Measurements from ENCODE around the gene PLCB4. TPM values are rescaled to one million over a fixed set of nuclear protein-coding genes. Genes with fewer than 3 reads are reported as not detected.
"Not testable (repeated sequence)": the region's sequence is repeated elsewhere in the genome, so short reads cannot be mapped to it uniquely, and the experiment has no call there.

PLCB4 gene
- total RNA-seq, 1 donor from 2014 or later = 10.5 TPM

GRCh38 chr20:9149796-9150195, 80.9 kb downstream of the PLCB4 start:
- Mint-ChIP-seq H3K36me3 (ENCODE audit: low read depth, unreplicated experiment) (peaks cover 21% of the 10 kb centered on the region), H3K9me3 (ENCODE audit: unreplicated experiment) (peaks cover 11% of the 10 kb centered on the region), H3K27me3 (ENCODE audit: unreplicated experiment) (no peaks in the 10 kb centered on the region)

DNA sequence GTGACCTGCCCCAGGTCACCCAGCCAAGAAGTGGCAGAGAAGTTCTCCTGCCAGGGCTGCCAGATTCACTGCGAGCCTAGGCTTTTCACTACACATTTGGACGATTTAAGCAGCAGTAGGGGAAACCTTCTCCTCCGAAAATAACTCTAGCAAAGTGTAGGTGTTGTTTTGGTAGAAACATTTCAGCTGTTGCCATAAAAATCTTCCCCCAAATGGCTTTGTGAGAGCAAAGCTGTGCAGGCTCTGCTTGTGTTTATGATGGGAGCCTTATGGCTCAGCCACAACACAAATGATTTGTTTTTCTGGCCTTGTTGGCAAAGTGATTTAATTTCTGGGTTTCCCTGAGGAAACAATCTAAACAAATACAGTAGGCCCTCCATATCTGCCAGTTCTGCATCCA, 81.8 kb downstream of the PLCB4 start:
- no peak overlapping the region for H3K27ac Mint-ChIP-seq (ENCODE audit: unreplicated experiment)
- peaks cover 4% of the 10 kb centered on the region for H3K4me1 Mint-ChIP-seq (ENCODE audit: unreplicated experiment)
- H3K4me3 Mint-ChIP-seq (ENCODE audit: unreplicated experiment) = no peak overlapping the region
- H3K9me3 Mint-ChIP-seq (ENCODE audit: unreplicated experiment) = peaks cover 11% of the 10 kb centered on the region
- TF ChIP-seq, protein P1, sequence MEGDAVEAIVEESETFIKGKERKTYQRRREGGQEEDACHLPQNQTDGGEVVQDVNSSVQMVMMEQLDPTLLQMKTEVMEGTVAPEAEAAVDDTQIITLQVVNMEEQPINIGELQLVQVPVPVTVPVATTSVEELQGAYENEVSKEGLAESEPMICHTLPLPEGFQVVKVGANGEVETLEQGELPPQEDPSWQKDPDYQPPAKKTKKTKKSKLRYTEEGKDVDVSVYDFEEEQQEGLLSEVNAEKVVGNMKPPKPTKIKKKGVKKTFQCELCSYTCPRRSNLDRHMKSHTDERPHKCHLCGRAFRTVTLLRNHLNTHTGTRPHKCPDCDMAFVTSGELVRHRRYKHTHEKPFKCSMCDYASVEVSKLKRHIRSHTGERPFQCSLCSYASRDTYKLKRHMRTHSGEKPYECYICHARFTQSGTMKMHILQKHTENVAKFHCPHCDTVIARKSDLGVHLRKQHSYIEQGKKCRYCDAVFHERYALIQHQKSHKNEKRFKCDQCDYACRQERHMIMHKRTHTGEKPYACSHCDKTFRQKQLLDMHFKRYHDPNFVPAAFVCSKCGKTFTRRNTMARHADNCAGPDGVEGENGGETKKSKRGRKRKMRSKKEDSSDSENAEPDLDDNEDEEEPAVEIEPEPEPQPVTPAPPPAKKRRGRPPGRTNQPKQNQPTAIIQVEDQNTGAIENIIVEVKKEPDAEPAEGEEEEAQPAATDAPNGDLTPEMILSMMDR (IDR thresholded peaks at IDR 0.05; ENCODE audit: unreplicated experiment) = no peak
- DNase-seq (ENCODE audit: low spot score) = no peak
- no peaks in the 10 kb centered on the region for H3K27me3 Mint-ChIP-seq (ENCODE audit: unreplicated experiment)
- H3K36me3 Mint-ChIP-seq (ENCODE audit: low read depth, unreplicated experiment) = peaks cover 21% of the 10 kb centered on the region

More at GRCh38 chr20:9149796-9150195, 80.9 kb downstream of the PLCB4 start:
- H3K4me3 Mint-ChIP-seq (ENCODE audit: unreplicated experiment) = no peak overlapping the region
- H3K27ac Mint-ChIP-seq (ENCODE audit: unreplicated experiment) = no peak overlapping the region
- TF ChIP-seq, protein P1 (IDR thresholded peaks at IDR 0.05; ENCODE audit: unreplicated experiment) = no peak
- no peak for DNase-seq (ENCODE audit: low spot score)
- peaks cover 12% of the 10 kb centered on the region for H3K4me1 Mint-ChIP-seq (ENCODE audit: unreplicated experiment)

- not testable (repeated sequence) for H3K4me1 Mint-ChIP-seq (ENCODE audit: unreplicated experiment); H3K27me3 Mint-ChIP-seq (ENCODE audit: unreplicated experiment); H3K27ac Mint-ChIP-seq (ENCODE audit: unreplicated experiment); H3K4me3 Mint-ChIP-seq (ENCODE audit: unreplicated experiment); DNase-seq (ENCODE audit: low spot score)
- H3K36me3 Mint-ChIP-seq (ENCODE audit: low read depth, unreplicated experiment) = peaks cover 21% of the 10 kb centered on the region
- H3K9me3 Mint-ChIP-seq (ENCODE audit: unreplicated experiment) = peaks cover 11% of the 10 kb centered on the region
Measured at GRCh38 chr20:9152139-9152538, 83.3 kb downstream of the PLCB4 start.

DNA sequence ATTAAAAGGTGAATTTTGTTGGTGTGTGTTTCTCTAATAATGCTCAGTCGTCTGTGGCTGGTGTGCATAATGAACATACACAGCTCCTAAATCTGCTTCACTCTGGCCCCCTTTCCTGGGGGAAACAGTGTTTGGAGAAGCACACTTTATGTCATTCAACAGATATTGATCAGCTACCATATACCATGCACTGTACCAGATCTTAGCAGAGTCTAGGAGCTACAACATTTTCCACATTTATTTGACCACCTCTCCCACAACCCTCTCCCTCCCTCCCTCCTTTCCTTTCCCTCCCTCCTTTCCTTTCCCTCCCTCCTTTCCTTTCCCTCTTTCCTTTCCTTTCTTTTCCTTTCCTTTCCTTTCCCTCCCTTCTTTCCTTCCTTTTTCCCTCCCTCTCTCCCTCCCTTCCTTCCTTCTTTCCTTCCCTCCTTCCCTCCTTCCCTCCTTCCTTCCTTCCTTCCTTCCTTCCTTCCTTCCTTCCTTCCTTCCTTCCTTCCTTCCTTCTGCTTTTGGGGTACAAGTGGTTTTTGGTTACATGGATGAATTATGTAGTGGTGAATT, 85.7 kb downstream of the PLCB4 start:
- peaks cover 11% of the 10 kb centered on the region for H3K9me3 Mint-ChIP-seq (ENCODE audit: unreplicated experiment)
- DNase-seq (ENCODE audit: low spot score) = no peak

DNA sequence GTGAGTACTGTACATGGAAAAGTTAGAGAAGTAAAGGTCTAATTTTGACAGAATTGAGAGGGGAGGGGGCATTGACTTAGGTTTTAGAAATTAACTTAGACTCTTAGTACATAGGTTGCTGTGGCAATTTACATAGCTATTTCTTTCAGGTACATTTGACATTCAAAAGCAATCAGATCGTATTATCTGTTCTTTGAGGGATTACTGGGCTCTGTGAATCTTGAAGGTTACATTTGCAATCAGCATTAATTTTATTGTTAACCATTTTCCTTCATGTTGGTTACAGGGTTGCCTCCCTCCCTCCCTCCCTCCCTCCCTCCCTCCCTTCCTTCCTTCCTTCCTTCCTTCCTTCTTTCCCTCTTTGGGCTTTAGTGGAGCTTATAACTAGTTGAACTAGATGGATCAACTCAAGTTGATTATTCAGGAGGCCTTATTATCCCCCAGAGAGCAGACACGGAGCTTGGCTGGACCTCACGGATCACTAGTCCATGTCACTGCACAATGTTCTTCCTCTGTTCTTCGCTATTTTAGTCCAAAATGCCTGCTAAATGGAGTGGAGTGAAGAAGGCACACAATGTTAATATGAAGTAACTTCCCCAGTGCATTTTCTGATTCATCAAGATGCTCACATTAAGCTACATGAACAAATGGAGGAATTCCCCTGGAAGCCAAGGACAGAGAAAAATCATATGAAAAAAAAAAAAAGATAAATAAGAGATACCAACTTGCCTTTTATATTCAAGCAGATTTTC, 87.8 kb downstream of the PLCB4 start:
- H3K4me1 Mint-ChIP-seq (ENCODE audit: unreplicated experiment) = no peaks in the 10 kb centered on the region
- TF ChIP-seq, protein P1 (IDR thresholded peaks at IDR 0.05; ENCODE audit: unreplicated experiment) = no peak

More for the DNA sequence above, 85.7 kb downstream of the PLCB4 start:
- TF ChIP-seq, protein P1 (IDR thresholded peaks at IDR 0.05; ENCODE audit: unreplicated experiment) = no peak
- H3K36me3 Mint-ChIP-seq (ENCODE audit: low read depth, unreplicated experiment) = peaks cover 21% of the 10 kb centered on the region
- no peaks in the 10 kb centered on the region for H3K27me3 Mint-ChIP-seq (ENCODE audit: unreplicated experiment)
- H3K4me1 Mint-ChIP-seq (ENCODE audit: unreplicated experiment) = no peaks in the 10 kb centered on the region
- H3K4me3 Mint-ChIP-seq (ENCODE audit: unreplicated experiment) = no peak overlapping the region
- H3K27ac Mint-ChIP-seq (ENCODE audit: unreplicated experiment) = no peak overlapping the region

More for the DNA sequence above, 87.8 kb downstream of the PLCB4 start:
- H3K27ac Mint-ChIP-seq (ENCODE audit: unreplicated experiment) = no peak overlapping the region
- H3K4me3 Mint-ChIP-seq (ENCODE audit: unreplicated experiment) = no peak overlapping the region
- peaks cover 15% of the 10 kb centered on the region for H3K36me3 Mint-ChIP-seq (ENCODE audit: low read depth, unreplicated experiment)
- H3K9me3 Mint-ChIP-seq (ENCODE audit: unreplicated experiment) = peaks cover 7% of the 10 kb centered on the region
- DNase-seq (ENCODE audit: low spot score) = no peak
- no peaks in the 10 kb centered on the region for H3K27me3 Mint-ChIP-seq (ENCODE audit: unreplicated experiment)

Data from endothelial cell (in vitro differentiated cells).